Body of pancreas (tissue), 4 donors: Measurements from ENCODE around the gene ATXN1.

Experiments used
- POLR2A ChIP-seq, 3 donors: fragments of 450-650 bp; IDR thresholded peaks; one replicate each; pipeline ENCODE4 v1.6.1; 2016; ENCODE audit warnings: antibody characterized with exemption in 3 of 3, mild to moderate bottlenecking in 2 of 3
- TF ChIP-seq, protein P1 (sequence below), 7 experiments: fragments of 450-650 bp in 4 of 7; fragments of 200-600 bp in 3 of 7; sonication (generic) in 3 of 7; IDR thresholded peaks; one replicate each; pipeline ENCODE4 v1.5.1; 2016 to 2019; ENCODE audit warnings: antibody characterized with exemption in 7 of 7

DNA sequence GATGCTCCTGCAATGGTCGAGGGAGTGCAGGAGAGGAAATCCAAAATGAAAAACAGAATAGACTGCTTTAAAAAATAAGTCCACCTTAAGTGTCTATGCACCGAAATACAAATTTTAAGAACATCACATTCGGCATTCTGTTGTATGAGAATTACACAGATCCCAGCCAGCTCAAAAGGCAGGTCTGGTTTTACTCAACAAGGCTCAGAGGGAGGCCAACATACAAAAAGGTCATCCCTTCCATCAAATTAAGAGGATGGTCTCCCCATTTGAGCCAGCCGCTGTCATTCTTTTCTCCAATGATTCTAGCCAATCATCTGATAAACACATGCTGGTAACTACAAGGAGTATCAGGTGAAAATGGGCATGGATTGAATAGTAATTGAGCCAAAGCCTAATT, 7.9 kb downstream of the ATXN1 start:
- TF ChIP-seq, protein P1, sequence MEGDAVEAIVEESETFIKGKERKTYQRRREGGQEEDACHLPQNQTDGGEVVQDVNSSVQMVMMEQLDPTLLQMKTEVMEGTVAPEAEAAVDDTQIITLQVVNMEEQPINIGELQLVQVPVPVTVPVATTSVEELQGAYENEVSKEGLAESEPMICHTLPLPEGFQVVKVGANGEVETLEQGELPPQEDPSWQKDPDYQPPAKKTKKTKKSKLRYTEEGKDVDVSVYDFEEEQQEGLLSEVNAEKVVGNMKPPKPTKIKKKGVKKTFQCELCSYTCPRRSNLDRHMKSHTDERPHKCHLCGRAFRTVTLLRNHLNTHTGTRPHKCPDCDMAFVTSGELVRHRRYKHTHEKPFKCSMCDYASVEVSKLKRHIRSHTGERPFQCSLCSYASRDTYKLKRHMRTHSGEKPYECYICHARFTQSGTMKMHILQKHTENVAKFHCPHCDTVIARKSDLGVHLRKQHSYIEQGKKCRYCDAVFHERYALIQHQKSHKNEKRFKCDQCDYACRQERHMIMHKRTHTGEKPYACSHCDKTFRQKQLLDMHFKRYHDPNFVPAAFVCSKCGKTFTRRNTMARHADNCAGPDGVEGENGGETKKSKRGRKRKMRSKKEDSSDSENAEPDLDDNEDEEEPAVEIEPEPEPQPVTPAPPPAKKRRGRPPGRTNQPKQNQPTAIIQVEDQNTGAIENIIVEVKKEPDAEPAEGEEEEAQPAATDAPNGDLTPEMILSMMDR (IDR thresholded peaks at IDR 0.05) = no peak
- TF ChIP-seq POLR2A (IDR thresholded peaks at IDR 0.05) = no peak
